Stimulated activated CD8-positive, alpha-beta memory T cell treated with anti-CD3 and anti-CD28 coated beads, Interleukin-15, amount 100 ng/mL, for 48 hours (primary cell): ENCODE results near the gene TRIM9.

Source experiments
- DNase-seq, 2 donors: peaks; one replicate each; pipeline ENCODE4 v3.0.0-alpha.2; 2020; ENCODE audit warnings: low read depth in 2 of 2

The TRIM9 gene

DNA sequence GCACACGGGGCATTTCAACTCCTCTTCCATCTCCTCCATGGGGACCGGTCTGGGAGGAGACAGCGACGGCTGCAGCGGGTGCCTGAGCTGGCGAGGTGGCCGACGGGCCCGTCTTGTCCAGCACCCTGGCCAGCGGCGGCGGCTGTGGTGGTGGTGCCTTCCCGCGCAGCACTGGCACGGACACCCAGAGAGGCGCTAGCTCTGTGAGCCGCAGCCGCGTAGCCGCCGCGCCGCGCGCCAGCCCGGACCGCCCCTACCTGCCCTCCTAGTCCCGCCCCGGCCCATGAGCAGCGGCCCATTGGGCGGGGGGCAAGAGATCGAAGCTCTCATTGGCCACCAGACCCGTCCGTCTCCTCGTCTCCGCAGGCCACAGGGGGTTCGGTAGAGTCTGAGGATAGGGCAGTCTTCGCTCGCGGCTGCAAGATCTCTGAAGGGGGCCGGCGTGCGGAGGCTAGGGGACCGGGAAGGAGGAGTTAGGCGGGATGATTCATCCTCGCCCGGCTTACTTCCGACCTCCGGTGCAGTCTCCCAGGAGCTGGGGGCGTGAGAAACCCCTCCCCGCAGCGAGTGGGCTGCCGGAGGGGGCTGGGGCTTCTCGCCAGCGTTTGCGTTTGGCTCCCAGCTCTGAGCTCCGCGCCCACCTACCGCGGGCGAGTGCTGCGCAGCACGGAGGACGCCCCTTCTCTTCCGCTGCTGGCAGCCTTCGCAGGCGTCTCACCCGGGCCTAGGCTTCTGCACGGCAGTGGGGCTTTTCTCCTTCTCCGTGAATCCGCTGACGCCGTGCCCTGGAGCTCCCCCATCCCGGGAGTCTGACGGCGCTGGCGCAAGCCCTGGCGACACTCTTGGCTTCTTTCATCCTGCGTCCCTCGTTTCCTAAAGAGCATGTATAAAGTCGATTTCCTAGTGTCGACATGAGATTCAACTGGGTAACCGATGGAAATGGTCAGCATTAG is at the start of gene TRIM9:
Gene TRIM9 (minus strand): TSS at position 205 of the 953 bp plus-strand sequence. CDS start 166 bp downstream, at position 39.
- peak; percentile 87 to 91 for DNase-seq

DNA sequence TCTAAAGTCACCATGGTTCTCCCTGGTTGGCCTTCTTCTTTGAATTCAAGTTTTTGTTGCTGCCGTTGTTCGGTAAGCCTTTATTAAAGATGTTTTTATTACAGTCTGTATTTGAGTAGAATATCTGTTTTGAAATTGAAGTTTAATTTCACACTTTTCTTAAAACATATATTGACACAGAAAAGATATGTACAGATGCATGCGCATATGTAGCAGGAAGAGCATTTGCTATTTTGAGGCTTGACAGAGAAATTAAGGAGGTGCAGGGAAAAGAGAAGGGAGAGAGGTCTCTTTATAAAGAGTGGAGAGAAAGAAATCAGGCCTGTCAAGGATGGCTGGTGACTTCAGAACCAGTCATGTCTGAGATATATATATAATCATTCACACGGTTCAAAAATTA is 46.0 kb upstream of the TRIM9 start:
- no peak for DNase-seq

GRCh38 chr14:51140338-51140737 is 45.4 kb upstream of the TRIM9 start:
- no peak for DNase-seq

DNA sequence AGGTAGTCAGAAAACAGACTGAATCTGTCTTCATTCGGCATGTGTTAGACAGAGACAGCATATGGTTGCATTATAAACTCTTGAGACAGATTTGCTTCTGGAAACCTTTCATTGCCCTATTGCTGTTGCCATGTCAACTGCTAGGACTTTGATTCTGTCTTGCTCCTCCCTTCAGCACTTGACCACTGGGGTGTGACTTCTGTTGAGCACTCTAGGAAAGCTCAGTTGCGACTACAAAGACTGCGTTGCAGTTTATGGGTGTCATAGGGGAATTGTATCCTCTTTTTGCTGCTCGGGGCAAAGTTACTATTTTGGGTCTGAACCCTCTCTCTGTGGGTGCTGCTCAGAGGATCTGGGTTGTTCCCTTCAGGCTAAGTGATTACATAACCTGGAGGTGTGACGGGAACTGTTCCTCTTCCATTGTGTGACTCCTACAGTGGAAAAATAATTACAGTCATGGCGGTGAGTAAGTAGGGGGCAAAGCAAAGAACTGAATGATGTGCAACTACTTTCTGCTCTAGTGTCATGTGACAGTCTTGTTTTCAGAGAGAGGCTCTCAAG is 44.3 kb upstream of the TRIM9 start:
- DNase-seq, result no peak

- DNase-seq, result no peak
Measured at GRCh38 chr14:51138404-51139103, 43.6 kb upstream of the TRIM9 start.

GRCh38 chr14:51131516-51131915 is 36.6 kb upstream of the TRIM9 start:
- DNase-seq, result no peak

GRCh38 chr14:51129130-51129529 is 34.2 kb upstream of the TRIM9 start:
- DNase-seq, result no peak

GRCh38 chr14:51124029-51124428 is 29.1 kb upstream of the TRIM9 start:
- DNase-seq, result no peak

DNA sequence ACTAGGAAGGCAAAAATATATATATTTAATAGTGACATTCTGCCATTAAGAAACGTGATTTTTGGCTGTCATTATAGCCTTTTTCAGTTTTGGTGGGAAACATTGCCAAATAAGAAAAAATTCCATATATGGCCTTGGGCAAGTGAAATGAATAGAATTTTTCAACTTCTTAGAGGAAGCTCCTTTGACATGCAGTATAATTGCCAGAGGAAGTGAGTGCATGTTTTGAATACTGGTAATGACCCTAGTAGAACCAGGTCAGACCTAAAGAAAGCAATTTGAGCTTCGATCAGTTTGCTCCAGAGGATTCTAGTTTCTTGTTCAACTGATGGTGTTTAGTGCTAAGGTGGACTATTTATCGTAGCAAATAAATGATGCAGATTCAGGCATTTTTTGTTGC is 26.2 kb upstream of the TRIM9 start:
- no peak for DNase-seq

GRCh38 chr14:51119411-51120051 is 24.6 kb upstream of the TRIM9 start:
- no peak for DNase-seq

DNA sequence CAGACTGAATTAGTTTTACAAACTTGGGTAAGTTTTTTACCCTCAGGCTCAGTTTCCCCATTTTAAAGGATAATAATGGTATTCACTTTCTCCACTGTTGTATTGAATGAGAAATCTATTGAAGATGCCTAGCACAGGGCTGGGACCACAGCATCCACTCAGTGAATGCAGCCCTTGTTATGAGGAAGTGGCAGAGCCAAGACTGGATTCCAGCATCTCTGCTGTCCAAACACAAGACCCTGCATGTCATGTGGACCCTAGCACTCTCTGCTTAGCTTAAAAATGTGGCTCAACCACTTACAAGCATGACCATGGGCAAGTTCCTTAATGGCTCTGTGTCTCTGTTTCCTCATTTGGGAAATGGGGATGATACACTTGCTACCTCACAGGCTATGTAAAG is 24.1 kb upstream of the TRIM9 start:
- no peak for DNase-seq

DNA sequence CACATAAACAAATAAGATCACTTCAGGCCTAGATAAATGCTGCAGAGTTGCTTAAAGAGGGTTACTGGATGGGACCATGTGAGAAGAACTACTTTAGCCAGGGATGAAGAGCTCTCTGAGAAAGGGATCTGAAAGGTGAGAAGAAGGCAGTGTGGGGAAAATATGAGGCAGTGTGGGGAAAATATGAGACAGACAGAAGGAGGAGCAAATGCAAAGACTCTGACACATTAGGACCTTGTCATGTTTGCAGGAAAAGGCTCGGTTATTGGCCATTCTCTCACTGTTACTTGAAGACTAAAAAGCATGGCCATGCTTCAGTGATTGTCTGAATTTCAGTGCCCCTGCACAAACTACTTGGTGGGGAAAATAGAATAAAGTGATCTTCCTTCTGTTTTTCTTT is 22.7 kb upstream of the TRIM9 start:
- no peak for DNase-seq

GRCh38 chr14:51116682-51117081 is 21.8 kb upstream of the TRIM9 start:
- no peak for DNase-seq

- DNase-seq, result no peak
Measured at GRCh38 chr14:51109651-51110050, 14.7 kb upstream of the TRIM9 start.

DNA sequence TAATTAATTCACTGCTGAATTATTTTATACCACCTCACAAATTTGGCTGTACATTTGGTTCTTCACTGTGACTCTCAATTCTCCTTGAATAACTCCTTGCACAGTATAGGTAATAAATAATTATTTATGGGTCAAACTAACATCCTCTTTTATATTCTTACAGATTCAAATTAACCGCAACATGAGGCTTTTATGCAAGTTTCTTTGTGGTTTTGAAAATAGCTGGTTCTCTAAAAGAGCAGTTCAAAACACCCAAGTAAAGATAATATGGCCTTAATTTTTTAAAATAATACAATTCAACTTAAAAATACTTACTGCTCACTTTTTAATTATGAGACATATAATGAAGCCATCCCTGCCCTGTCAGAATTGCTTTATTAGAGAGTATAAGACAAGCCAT is 12.9 kb upstream of the TRIM9 start:
- no peak for DNase-seq

- no peak for DNase-seq
Measured at GRCh38 chr14:51104467-51104866, 9.6 kb upstream of the TRIM9 start.

- DNase-seq, result no peak
Measured at GRCh38 chr14:51097287-51097686, 2.4 kb upstream of the TRIM9 start.

DNA sequence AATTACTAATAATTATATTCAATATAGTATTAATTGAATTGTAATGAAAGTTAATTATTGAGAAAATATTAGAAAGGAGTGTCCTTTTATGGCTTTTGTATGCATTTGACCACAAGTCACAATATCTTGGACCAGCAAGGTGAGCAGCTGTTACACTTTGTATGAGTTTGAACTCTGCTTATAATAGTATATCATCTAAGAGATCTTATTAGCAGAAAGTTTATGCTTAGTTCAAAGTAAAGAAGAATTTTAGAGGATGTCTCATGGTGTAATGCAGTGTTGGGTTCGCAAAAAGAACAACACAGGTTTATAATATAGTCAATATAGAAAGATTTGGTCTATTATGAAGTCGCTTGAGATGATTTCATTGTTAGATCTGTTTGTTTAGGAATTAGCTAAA is 2.0 kb upstream of the TRIM9 start:
- no peak for DNase-seq

DNA sequence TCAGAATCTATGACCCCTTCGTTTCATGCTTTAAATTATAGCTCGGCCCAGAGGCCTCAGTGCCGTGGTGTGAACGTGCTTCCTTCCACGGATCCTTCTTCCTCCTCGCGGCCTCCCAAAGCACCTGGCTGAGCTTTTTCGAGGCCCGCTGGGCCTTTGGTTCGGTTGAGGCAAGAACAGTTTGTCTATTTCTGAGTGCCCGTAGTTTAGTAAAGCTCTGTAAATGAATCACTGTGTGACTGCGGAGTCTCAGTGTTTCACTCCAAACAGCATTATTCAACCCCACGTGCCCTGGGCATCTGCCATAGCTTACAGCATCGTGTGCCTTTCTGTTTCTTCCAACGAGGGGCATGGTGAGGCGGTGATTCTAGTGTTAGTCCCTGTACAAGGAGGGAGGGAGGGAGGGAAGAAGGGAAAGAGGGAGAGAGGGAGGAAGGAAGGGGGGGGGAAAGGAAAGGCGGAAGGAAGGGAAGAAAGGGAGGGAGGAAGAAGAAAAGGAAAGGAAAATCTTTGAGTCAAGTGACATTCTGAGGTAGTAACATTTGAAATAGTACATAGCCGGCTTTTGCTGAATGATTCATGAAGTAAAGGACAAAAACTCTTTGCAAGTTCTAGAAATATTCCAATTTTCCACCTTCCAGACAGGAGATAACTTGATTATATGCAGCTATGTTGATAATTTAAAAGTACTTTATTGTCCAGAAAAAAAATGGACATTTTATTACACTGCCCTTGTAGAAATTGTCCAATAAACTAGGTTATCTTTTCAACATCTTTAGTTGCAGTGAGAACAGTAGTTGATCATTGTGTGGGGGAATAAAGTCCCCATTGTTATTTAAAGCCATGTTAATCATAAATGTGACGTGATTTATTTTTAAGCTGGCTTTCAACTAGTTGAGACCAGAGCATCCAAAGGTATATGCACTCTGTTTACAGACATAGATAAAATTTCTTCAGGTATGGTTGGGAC is 1.2 kb upstream of the TRIM9 start:
- no peak for DNase-seq

GRCh38 chr14:51094282-51094821 is 553 bp downstream of the TRIM9 start:
- no peak for DNase-seq
